ENCODE results near the gene IRS1. TPM values are rescaled to one million over a fixed set of nuclear protein-coding genes. Genes with fewer than 3 reads are reported as not detected.

The IRS1 gene
- total RNA-seq, 1 experiment from 2014 or later: 15.0 TPM

DNA sequence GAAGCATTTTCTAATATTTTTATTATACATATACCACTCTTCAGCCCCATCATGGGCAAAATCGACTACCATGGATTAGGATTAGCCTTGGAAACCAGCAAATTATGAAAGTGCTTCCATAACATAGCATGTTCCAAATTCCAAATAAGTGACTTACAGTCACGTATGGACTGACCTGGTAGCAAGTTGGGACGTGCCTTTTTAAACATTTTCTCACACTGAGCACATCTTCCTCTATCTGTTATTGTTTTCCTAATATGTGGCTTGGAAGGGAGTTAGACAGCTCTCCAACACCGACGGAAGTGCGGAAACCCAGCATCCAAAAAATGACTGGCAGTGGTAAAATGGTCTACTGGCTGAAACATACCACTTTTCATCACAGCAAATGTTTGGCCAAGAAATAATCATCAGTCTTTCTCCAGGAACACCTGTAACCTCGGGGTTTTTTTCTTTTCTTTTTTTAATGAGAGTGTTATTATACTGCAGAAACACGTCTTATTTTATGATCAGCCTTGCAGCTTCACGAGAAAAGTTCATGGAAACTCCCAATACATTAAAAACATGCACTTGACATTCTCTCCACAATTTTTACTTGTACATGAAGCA, 107.0 kb downstream of the IRS1 start:
- H2AFZ ChIP-seq (ENCODE audit: low read length): no peak overlapping the region
- no peak overlapping the region for H3K4me3 Mint-ChIP-seq
- H2BK5ac ChIP-seq (ENCODE audit: insufficient read length, low read length): no peak overlapping the region
- no peaks in the 10 kb centered on the region for H3K27me3 Mint-ChIP-seq (ENCODE audit: low read depth)
- H4K5ac ChIP-seq (ENCODE audit: insufficient read length, low read depth, low read length): no peak overlapping the region
- no peak overlapping the region for H2BK120ac ChIP-seq (ENCODE audit: low read depth, low read length, poor library complexity, severe bottlenecking)
- H2BK20ac ChIP-seq (ENCODE audit: low read depth, low read length, poor library complexity, severe bottlenecking): no peak overlapping the region
- no peak overlapping the region for H4K91ac ChIP-seq (ENCODE audit: insufficient read length, low read depth, low read length)
- H3K79me2 ChIP-seq (ENCODE audit: insufficient read depth, low read length): no peaks in the 10 kb centered on the region
- H3K27ac Mint-ChIP-seq: no peak overlapping the region
- H2BK15ac ChIP-seq (ENCODE audit: low read depth, low read length): no peak overlapping the region
- peaks cover 29 to 38% of the 10 kb centered on the region in 2 experiments for H3K4me1 Mint-ChIP-seq
- H3K18ac ChIP-seq (ENCODE audit: insufficient read length, low read depth, low read length): no peak overlapping the region
- no peaks in the 10 kb centered on the region for H3K23me2 ChIP-seq (ENCODE audit: insufficient read length, low read depth, low read length, poor library complexity, severe bottlenecking)
- no peak overlapping the region for H3T11ph ChIP-seq (ENCODE audit: low read length)
- H3K9ac ChIP-seq (ENCODE audit: extremely low read depth, insufficient read length, low read length): no peak overlapping the region
- H2AK5ac ChIP-seq (ENCODE audit: insufficient read length, low read length): no peak overlapping the region
- no peaks in the 10 kb centered on the region for H4K20me1 ChIP-seq (ENCODE audit: control insufficient read depth, insufficient read depth, insufficient read length)
- no peaks in the 10 kb centered on the region for H3K9me3 ChIP-seq (ENCODE audit: control insufficient read depth, low read depth, low read length)
- H3K14ac ChIP-seq (ENCODE audit: insufficient read depth, low read length): no peak overlapping the region
- no peaks in the 10 kb centered on the region for H3K9me3 Mint-ChIP-seq
- no peaks in the 10 kb centered on the region; a peak in 1 of 7 replicates for H3K36me3 Mint-ChIP-seq (ENCODE audit: insufficient read depth in 1 of 3, low read depth in 3 of 3)
- H4K8ac ChIP-seq (replicated peaks; ENCODE audit: insufficient read length, low read depth, low read length): no peak overlapping the region
- no peaks in the 10 kb centered on the region for H3K27me3 ChIP-seq (ENCODE audit: insufficient read depth, low read length)
- H3K27ac ChIP-seq (ENCODE audit: insufficient read length, low read depth, low read length): no peak overlapping the region
- H3K4me1 ChIP-seq (ENCODE audit: insufficient read depth, low read length): peaks cover 14% of the 10 kb centered on the region
- no peak overlapping the region for H3K4me2 ChIP-seq (ENCODE audit: insufficient read depth, insufficient read length, low read length)
- no peak overlapping the region for H3K23ac ChIP-seq (ENCODE audit: insufficient read length, low read depth, low read length)
- no CpG with 5 or more reads among the region's 9 CpGs for WGBS (ENCODE audit: extremely low coverage, insufficient read length, low lambda C conversion rate)
- no peak for DNase-seq
- H3K4ac ChIP-seq (ENCODE audit: low read depth, low read length): no peak overlapping the region
- H2BK12ac ChIP-seq (ENCODE audit: insufficient read length, low read depth, low read length): no peak overlapping the region
- no peak overlapping the region for H3K56ac ChIP-seq (ENCODE audit: insufficient read length, low read depth, low read length)
- H3K79me1 ChIP-seq (ENCODE audit: insufficient read depth, low read depth, low read length, poor library complexity, severe bottlenecking): no peaks in the 10 kb centered on the region
- TF ChIP-seq, protein P1, sequence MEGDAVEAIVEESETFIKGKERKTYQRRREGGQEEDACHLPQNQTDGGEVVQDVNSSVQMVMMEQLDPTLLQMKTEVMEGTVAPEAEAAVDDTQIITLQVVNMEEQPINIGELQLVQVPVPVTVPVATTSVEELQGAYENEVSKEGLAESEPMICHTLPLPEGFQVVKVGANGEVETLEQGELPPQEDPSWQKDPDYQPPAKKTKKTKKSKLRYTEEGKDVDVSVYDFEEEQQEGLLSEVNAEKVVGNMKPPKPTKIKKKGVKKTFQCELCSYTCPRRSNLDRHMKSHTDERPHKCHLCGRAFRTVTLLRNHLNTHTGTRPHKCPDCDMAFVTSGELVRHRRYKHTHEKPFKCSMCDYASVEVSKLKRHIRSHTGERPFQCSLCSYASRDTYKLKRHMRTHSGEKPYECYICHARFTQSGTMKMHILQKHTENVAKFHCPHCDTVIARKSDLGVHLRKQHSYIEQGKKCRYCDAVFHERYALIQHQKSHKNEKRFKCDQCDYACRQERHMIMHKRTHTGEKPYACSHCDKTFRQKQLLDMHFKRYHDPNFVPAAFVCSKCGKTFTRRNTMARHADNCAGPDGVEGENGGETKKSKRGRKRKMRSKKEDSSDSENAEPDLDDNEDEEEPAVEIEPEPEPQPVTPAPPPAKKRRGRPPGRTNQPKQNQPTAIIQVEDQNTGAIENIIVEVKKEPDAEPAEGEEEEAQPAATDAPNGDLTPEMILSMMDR (conservative IDR thresholded peaks at IDR 0.05): no peak

Measured in H9 (cell line).